ENCODE measurements around the gene NTHL1. TPM values are rescaled to one million over a fixed set of nuclear protein-coding genes. Genes with fewer than 3 reads are reported as not detected.

Gene NTHL1
- total and polyA plus RNA-seq, 2 of the 13 experiments (the other 11 are each of a cell fraction or from before 2014, with no cell fraction given) = 47.5 to 64.9 TPM

DNA sequence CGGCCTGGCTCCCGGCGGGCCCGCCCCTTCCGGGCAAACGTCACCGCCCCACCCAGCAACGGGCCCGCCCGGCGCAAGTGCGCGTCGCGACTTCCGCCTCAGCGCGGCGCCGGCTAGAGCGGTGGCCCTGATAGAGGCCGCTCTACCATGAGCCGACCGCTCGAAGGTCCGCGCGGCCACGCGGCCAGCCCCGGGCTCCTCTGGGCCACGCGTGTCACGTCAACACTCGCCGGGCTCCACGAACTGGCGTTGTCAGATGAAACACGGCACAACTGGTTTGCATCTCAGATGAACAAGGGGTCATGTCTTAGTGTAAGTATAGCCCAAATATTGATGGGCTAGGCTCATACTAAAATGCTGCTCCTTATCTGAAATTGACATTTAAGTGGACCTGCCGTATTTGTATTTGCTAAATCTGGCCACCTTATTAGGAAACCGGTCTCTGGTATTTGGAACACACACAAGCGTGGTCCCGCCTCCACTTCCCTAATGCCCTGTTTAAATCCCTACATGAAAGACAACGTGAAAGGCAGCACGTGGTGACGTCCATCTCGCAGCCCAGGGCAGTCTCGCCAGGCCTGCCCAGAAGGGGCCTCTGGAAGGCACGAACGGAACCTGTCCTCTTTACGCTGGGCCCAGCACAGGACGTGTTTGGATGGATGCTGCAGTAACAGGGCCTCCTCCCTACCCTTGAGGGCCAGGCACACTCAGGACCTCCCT lies 37.7 kb downstream of the NTHL1 start, which contains the start of gene ZNF598 (continued):
- TF ChIP-seq, protein P1, sequence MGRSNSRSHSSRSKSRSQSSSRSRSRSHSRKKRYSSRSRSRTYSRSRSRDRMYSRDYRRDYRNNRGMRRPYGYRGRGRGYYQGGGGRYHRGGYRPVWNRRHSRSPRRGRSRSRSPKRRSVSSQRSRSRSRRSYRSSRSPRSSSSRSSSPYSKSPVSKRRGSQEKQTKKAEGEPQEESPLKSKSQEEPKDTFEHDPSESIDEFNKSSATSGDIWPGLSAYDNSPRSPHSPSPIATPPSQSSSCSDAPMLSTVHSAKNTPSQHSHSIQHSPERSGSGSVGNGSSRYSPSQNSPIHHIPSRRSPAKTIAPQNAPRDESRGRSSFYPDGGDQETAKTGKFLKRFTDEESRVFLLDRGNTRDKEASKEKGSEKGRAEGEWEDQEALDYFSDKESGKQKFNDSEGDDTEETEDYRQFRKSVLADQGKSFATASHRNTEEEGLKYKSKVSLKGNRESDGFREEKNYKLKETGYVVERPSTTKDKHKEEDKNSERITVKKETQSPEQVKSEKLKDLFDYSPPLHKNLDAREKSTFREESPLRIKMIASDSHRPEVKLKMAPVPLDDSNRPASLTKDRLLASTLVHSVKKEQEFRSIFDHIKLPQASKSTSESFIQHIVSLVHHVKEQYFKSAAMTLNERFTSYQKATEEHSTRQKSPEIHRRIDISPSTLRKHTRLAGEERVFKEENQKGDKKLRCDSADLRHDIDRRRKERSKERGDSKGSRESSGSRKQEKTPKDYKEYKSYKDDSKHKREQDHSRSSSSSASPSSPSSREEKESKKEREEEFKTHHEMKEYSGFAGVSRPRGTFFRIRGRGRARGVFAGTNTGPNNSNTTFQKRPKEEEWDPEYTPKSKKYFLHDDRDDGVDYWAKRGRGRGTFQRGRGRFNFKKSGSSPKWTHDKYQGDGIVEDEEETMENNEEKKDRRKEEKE (IDR thresholded peaks at IDR 0.05) = no peak
- TF ChIP-seq STAG1 (CRISPR knock-in tag; IDR thresholded peaks at IDR 0.05) (no peak), ZFP82 (CRISPR knock-in tag; IDR thresholded peaks at IDR 0.05; ENCODE audit: borderline replicate concordance) (no peak), HOXA3 (CRISPR knock-in tag; IDR thresholded peaks at IDR 0.05) (peak; percentile 83), ZFP36L2 (CRISPR knock-in tag; IDR thresholded peaks at IDR 0.05) (no peak), KAT8 (CRISPR knock-in tag; IDR thresholded peaks at IDR 0.05) (peak; percentile 86), TARDBP (CRISPR knock-in tag; IDR thresholded peaks at IDR 0.05) (peak; percentile 28; the same call in 1 of the 2 replicates), TMF1 (CRISPR knock-in tag; IDR thresholded peaks at IDR 0.05; ENCODE audit: low read depth) (no peak), ZNF335 (CRISPR knock-in tag; IDR thresholded peaks at IDR 0.05) (no peak), SOX13 (IDR thresholded peaks at IDR 0.05) (no peak), SOX13 (CRISPR knock-in tag; conservative IDR thresholded peaks at IDR 0.05 in 1 of 2, IDR thresholded peaks at IDR 0.05 in 1 of 2) (no peak), ZNF558 (CRISPR knock-in tag; IDR thresholded peaks at IDR 0.05; ENCODE audit: borderline replicate concordance) (no peak), ZNF3 (CRISPR knock-in tag; IDR thresholded peaks at IDR 0.05) (no peak), ZMYM3 (CRISPR knock-in tag; IDR thresholded peaks at IDR 0.05) (peak; percentile 39; the same call in 1 of the 2 replicates), ZNF24 (IDR thresholded peaks at IDR 0.05) (no peak), SP2 (CRISPR knock-in tag; IDR thresholded peaks at IDR 0.05) (peak; percentile 80), ARNT2 (CRISPR knock-in tag; IDR thresholded peaks at IDR 0.05; ENCODE audit: low read depth) (peak; percentile 49; the same call in 1 of the 2 replicates)
- TF ChIP-seq, protein P2, sequence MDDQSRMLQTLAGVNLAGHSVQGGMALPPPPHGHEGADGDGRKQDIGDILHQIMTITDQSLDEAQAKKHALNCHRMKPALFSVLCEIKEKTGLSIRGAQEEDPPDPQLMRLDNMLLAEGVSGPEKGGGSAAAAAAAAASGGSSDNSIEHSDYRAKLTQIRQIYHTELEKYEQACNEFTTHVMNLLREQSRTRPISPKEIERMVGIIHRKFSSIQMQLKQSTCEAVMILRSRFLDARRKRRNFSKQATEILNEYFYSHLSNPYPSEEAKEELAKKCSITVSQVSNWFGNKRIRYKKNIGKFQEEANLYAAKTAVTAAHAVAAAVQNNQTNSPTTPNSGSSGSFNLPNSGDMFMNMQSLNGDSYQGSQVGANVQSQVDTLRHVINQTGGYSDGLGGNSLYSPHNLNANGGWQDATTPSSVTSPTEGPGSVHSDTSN (CRISPR knock-in tag; IDR thresholded peaks at IDR 0.05; ENCODE audit: borderline replicate concordance) = no peak
- TF ChIP-seq, protein P3, sequence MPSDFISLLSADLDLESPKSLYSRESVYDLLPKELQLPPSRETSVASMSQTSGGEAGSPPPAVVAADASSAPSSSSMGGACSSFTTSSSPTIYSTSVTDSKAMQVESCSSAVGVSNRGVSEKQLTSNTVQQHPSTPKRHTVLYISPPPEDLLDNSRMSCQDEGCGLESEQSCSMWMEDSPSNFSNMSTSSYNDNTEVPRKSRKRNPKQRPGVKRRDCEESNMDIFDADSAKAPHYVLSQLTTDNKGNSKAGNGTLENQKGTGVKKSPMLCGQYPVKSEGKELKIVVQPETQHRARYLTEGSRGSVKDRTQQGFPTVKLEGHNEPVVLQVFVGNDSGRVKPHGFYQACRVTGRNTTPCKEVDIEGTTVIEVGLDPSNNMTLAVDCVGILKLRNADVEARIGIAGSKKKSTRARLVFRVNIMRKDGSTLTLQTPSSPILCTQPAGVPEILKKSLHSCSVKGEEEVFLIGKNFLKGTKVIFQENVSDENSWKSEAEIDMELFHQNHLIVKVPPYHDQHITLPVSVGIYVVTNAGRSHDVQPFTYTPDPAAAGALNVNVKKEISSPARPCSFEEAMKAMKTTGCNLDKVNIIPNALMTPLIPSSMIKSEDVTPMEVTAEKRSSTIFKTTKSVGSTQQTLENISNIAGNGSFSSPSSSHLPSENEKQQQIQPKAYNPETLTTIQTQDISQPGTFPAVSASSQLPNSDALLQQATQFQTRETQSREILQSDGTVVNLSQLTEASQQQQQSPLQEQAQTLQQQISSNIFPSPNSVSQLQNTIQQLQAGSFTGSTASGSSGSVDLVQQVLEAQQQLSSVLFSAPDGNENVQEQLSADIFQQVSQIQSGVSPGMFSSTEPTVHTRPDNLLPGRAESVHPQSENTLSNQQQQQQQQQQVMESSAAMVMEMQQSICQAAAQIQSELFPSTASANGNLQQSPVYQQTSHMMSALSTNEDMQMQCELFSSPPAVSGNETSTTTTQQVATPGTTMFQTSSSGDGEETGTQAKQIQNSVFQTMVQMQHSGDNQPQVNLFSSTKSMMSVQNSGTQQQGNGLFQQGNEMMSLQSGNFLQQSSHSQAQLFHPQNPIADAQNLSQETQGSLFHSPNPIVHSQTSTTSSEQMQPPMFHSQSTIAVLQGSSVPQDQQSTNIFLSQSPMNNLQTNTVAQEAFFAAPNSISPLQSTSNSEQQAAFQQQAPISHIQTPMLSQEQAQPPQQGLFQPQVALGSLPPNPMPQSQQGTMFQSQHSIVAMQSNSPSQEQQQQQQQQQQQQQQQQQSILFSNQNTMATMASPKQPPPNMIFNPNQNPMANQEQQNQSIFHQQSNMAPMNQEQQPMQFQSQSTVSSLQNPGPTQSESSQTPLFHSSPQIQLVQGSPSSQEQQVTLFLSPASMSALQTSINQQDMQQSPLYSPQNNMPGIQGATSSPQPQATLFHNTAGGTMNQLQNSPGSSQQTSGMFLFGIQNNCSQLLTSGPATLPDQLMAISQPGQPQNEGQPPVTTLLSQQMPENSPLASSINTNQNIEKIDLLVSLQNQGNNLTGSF (CRISPR knock-in tag; IDR thresholded peaks at IDR 0.05) = no peak
- TF ChIP-seq, protein P4, sequence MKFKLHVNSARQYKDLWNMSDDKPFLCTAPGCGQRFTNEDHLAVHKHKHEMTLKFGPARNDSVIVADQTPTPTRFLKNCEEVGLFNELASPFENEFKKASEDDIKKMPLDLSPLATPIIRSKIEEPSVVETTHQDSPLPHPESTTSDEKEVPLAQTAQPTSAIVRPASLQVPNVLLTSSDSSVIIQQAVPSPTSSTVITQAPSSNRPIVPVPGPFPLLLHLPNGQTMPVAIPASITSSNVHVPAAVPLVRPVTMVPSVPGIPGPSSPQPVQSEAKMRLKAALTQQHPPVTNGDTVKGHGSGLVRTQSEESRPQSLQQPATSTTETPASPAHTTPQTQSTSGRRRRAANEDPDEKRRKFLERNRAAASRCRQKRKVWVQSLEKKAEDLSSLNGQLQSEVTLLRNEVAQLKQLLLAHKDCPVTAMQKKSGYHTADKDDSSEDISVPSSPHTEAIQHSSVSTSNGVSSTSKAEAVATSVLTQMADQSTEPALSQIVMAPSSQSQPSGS (CRISPR knock-in tag; IDR thresholded peaks at IDR 0.05) = peak; percentile 15; the same call in 1 of the 2 replicates
